T-helper 22 cell (primary cell): ENCODE results near the gene RPL5.
"Not testable (repeated sequence)": the region's sequence is repeated elsewhere in the genome, so short reads cannot be mapped to it uniquely, and the experiment has no call there.

Experiments used
- DNase-seq: peaks from one replicate; pipeline ENCODE4 v3.0.0-alpha.2; 2020; ENCODE audit warnings: low read depth

The RPL5 gene

GRCh38 chr1:92831762-92832536 lies at the start of gene RPL5:
Gene RPL5, plus strand, starts transcription at chr1:92832040. Its CDS starts 75 bp downstream, at chr1:92832115.
- DNase-seq, result peak; percentile 91

GRCh38 chr1:92783550-92783949 lies 48.3 kb upstream of the RPL5 start:
- not testable (repeated sequence) for DNase-seq

- peak; percentile 2 for DNase-seq
These were observed 47.7 kb upstream of the RPL5 start for GRCh38 chr1:92784021-92784638.

- peak; percentile 9 for DNase-seq
These were observed 47.0 kb upstream of the RPL5 start, which contains the start of gene EVI5 for GRCh38 chr1:92784639-92785500. Gene EVI5, minus strand, starts transcription at chr1:92785108. Its CDS starts 48,562 bp downstream, at chr1:92736546.

GRCh38 chr1:92786111-92786901 lies 45.5 kb upstream of the RPL5 start:
- DNase-seq, result no peak

- no peak for DNase-seq
These were observed 41.8 kb upstream of the RPL5 start for GRCh38 chr1:92790081-92790480.

GRCh38 chr1:92790867-92791266 lies 41.0 kb upstream of the RPL5 start:
- DNase-seq, result no peak

- no peak for DNase-seq
These were observed 40.3 kb upstream of the RPL5 start for GRCh38 chr1:92791487-92792066.

GRCh38 chr1:92792340-92792782 lies 39.5 kb upstream of the RPL5 start:
- DNase-seq, result no peak

GRCh38 chr1:92795166-92795565 lies 36.7 kb upstream of the RPL5 start:
- no peak for DNase-seq

- DNase-seq, result no peak
These were observed 34.5 kb upstream of the RPL5 start for GRCh38 chr1:92797297-92797696.

- DNase-seq, result no peak
These were observed 33.9 kb upstream of the RPL5 start for GRCh38 chr1:92797961-92798360.

- no peak for DNase-seq
These were observed 28.5 kb upstream of the RPL5 start for GRCh38 chr1:92803140-92803887.

GRCh38 chr1:92804721-92805201 lies 27.1 kb upstream of the RPL5 start:
- DNase-seq, result no peak

- no peak for DNase-seq
These were observed 26.6 kb upstream of the RPL5 start for GRCh38 chr1:92805216-92805615.

- DNase-seq, result no peak
These were observed 23.5 kb upstream of the RPL5 start for GRCh38 chr1:92808381-92808780.

GRCh38 chr1:92816732-92817131 lies 15.1 kb upstream of the RPL5 start:
- no peak for DNase-seq

- DNase-seq, result no peak
These were observed 14.6 kb upstream of the RPL5 start for GRCh38 chr1:92817137-92817697.

GRCh38 chr1:92817986-92818764 lies 13.7 kb upstream of the RPL5 start:
- DNase-seq, result no peak
